NT2/D1 (cell line): Measurements from ENCODE around the gene PVRIG.
"Not testable (repeated sequence)": the region's sequence is repeated elsewhere in the genome, so short reads cannot be mapped to it uniquely, and the experiment has no call there.

ENCODE experiments used
- DNase-seq: peaks from one replicate; pipeline ENCODE4 v3.0.0-alpha.2; 2011; ENCODE audit warnings: low read depth, low spot score
- H3K27me3 ChIP-seq: 2 replicates; pipeline ENCODE4 v1.6.0; 2011; ENCODE audit warnings: mild to moderate bottlenecking; ENCODE audit not compliant: insufficient read length, insufficient read depth
- H3K36me3 ChIP-seq: 2 replicates; pipeline ENCODE4 v1.6.1; 2011; ENCODE audit warnings: mild to moderate bottlenecking, low read length, mixed read lengths; ENCODE audit not compliant: insufficient read depth, insufficient read length
- H3K4me1 ChIP-seq: 2 replicates; pipeline ENCODE4 v1.5.1; 2011; ENCODE audit not compliant: insufficient read depth, insufficient read length
- H3K4me3 ChIP-seq: 2 replicates; pipeline ENCODE4 v1.5.1; 2011; ENCODE audit warnings: low read depth; ENCODE audit not compliant: insufficient read length
- H3K9ac ChIP-seq: 2 replicates; pipeline ENCODE4 v1.6.0; 2011; ENCODE audit warnings: low read depth; ENCODE audit not compliant: insufficient read length
- H3K9me3 ChIP-seq: 2 replicates; pipeline ENCODE4 v1.5.1; 2011; ENCODE audit warnings: mild to moderate bottlenecking, low read length; ENCODE audit not compliant: insufficient read depth
- SUZ12 ChIP-seq: IDR thresholded peaks from 2 replicates; pipeline ENCODE4 v1.6.1; 2011; ENCODE audit not compliant: insufficient read length, insufficient read depth; ENCODE audit errors: extremely low read depth
- YY1 ChIP-seq: IDR thresholded peaks from 2 replicates; pipeline ENCODE4 v1.6.1; 2011; ENCODE audit not compliant: insufficient read length, insufficient read depth
- ZNF274 ChIP-seq: IDR thresholded peaks from 2 replicates; pipeline ENCODE4 v1.6.1; 2011; ENCODE audit warnings: mild to moderate bottlenecking, low read depth, low read length

The PVRIG gene

GRCh38 chr7:100189061-100189460, 30.7 kb upstream of the PVRIG start:
- H3K9ac ChIP-seq, result no peak overlapping the region
- H3K4me1 ChIP-seq, result no peaks in the 10 kb centered on the region

GRCh38 chr7:100190048-100190711, 29.6 kb upstream of the PVRIG start:
- DNase-seq, result no peak
- TF ChIP-seq ZNF274 (no peak), YY1 (no peak), SUZ12 (no peak)
- H3K4me3 ChIP-seq, result no peak overlapping the region
- no peaks in the 10 kb centered on the region for H3K4me1 ChIP-seq
- no peaks in the 10 kb centered on the region for H3K9me3 ChIP-seq
- H3K36me3 ChIP-seq, result no peaks in the 10 kb centered on the region
- H3K27me3 ChIP-seq, result no peaks in the 10 kb centered on the region
- no peak overlapping the region for H3K9ac ChIP-seq

More at GRCh38 chr7:100189061-100189460, 30.7 kb upstream of the PVRIG start:
- H3K9me3 ChIP-seq, result no peaks in the 10 kb centered on the region
- no peaks in the 10 kb centered on the region for H3K36me3 ChIP-seq
- H3K27me3 ChIP-seq, result no peaks in the 10 kb centered on the region
- H3K4me3 ChIP-seq, result no peak overlapping the region
- DNase-seq, result no peak
- TF ChIP-seq ZNF274, result no peak
- TF ChIP-seq YY1, result no peak
- TF ChIP-seq SUZ12, result no peak

- Histone ChIP-seq H3K36me3 (no peaks in the 10 kb centered on the region), H3K4me1 (no peaks in the 10 kb centered on the region), H3K27me3 (no peaks in the 10 kb centered on the region), H3K9me3 (no peaks in the 10 kb centered on the region), H3K9ac (no peak overlapping the region), H3K4me3 (no peak overlapping the region)
- TF ChIP-seq YY1 (no peak), SUZ12 (no peak), ZNF274 (no peak)
- DNase-seq, result no peak
Observed at GRCh38 chr7:100191775-100192174, 28.0 kb upstream of the PVRIG start.

GRCh38 chr7:100192281-100192862, 27.4 kb upstream of the PVRIG start:
- not testable (repeated sequence) for H3K4me1 ChIP-seq, H3K36me3 ChIP-seq, H3K9ac ChIP-seq, H3K9me3 ChIP-seq, H3K27me3 ChIP-seq, H3K4me3 ChIP-seq, DNase-seq

GRCh38 chr7:100192969-100193368, 26.8 kb upstream of the PVRIG start:
- Histone ChIP-seq H3K4me3 (no peak overlapping the region), H3K27me3 (no peaks in the 10 kb centered on the region), H3K9me3 (no peaks in the 10 kb centered on the region), H3K4me1 (no peaks in the 10 kb centered on the region), H3K9ac (no peak overlapping the region), H3K36me3 (no peaks in the 10 kb centered on the region)
- DNase-seq, result no peak
- TF ChIP-seq ZNF274 (no peak), YY1 (no peak), SUZ12 (no peak)

GRCh38 chr7:100195222-100195621, 24.5 kb upstream of the PVRIG start:
- Histone ChIP-seq H3K4me3 (no peak overlapping the region), H3K36me3 (no peaks in the 10 kb centered on the region), H3K9me3 (no peaks in the 10 kb centered on the region), H3K9ac (no peak overlapping the region), H3K27me3 (no peaks in the 10 kb centered on the region), H3K4me1 (no peaks in the 10 kb centered on the region)
- no peak for TF ChIP-seq SUZ12
- TF ChIP-seq YY1, result no peak
- DNase-seq, result no peak

- H3K9ac ChIP-seq, H3K27me3 ChIP-seq, H3K4me1 ChIP-seq, H3K4me3 ChIP-seq, DNase-seq, H3K36me3 ChIP-seq, H3K9me3 ChIP-seq: not testable (repeated sequence)
Observed at GRCh38 chr7:100195901-100196322, 23.8 kb upstream of the PVRIG start.
